KG1 (cell line): ENCODE data around the gene PDE6A.

ENCODE experiments used
- DNase-seq: peaks from one replicate; lab custom pipeline; 2025; lab: John Stamatoyannopoulos, UW

Gene PDE6A

DNA sequence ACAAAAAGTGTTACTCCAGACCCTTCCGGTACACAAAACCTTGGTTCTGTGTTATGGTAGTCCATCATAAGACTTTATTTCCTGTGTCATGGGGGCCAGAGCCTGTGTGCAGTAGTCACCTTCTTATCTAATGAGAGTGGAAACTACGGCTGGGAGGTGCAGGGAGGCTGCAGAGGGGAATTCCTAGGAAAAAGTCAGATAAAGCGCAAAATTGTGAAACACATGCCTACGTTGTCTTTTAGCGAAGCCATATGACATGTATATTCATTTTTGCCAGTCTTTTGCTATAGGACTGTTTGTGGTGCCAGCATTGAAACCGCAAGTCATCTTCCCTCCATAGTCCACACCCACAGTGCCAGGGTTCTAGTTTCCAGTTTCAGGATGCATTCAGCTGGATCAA is 133.7 kb downstream of the PDE6A start:
- DNase-seq, result no peak

DNA sequence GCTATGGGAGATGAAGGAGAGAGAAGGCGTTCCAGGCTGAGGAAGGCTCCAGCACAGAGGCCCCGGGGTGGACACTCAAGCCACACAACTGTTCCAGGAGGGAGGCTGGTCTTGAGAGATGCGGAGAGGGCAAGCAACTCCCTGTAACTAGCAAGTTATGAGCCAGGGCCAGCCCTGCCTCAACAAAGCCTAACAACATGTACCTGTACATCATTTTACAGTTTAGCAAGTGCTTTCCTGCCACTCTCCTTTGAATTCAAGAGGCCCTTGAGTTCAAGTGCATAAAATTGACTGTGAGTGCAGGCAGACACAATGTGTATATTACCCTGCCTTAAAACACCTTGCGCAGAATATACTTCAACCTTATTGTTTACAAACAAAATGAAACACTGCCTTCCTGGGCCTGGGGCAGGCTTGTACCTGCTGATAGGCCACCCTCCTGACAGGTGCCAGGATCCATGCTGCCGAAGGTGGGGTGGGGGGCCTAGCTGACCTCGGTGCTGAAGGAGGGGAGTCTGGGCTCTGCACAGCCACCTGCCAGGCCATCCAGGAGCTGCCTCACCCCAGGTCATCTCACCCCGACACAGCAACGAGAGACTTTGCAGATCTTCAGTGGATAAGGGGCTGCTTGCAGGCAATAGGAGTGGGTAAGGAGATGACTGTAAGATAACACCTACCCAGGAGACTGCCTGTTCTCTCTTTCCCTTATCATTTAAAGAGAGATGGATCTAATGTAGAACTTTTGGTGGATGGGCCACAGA is 134.5 kb downstream of the PDE6A start:
- DNase-seq, result no peak

DNA sequence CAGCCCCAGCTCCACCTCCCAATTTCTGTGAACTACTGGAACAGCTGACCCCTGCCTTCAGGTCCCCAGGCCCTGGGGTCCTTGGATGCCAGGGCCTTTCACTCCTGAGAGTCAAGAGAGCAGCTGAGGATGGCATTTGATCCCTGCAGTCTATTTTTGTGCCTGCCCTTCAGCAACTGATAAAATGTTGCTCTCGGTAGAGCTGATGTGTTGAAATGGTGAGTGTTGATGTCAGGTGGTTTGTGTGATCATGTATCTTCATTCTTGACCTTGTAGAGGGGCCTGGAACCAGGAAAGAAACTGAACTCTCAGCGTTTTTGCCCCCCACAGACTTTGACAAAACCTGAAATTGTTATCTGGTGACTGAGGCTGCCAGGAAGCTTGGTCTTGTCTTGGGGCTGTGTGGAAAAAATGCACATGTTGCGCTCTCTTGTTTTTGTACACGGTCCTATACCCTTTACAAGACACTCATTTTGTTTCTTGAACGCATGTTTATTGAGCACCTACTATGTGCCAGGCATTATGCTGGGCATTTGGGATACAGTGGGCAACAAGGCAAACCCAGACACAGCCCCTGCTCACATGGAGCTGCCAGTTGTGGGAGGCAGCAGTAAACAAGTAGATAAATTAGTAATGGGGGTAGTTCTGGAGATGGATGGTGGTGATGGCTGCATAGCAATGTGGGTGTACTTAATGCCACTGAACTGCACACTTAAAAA is 136.2 kb downstream of the PDE6A start:
- DNase-seq, result no peak
